ENCODE data around the gene CFAP161.

Gene CFAP161

DNA sequence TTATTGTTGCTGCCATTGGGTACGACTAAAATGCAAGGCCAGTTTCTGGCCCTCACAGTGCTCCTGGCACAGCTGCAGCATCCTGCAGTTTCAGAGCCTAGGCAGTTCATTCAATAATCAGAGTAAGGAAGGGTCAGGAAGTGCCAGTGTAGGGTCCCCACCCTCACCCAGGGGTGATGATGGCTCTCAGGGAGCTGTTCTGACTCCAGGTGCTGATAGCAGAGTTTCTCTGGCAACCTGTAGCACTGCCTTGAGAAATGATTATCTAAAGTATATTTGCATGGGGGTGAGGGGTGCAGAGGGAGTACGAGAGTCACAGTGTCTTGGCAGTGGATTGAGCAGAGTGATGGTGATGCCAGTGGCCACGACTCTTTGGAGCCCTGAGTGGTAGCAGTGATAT, 47.1 kb downstream of the CFAP161 start:
- CTCF ChIA-PET, result no interaction called here
- POLR2A ChIA-PET, result no interaction called here
- Histone ChIP-seq H3K4me3 (ENCODE audit: low read depth, low read length) (no peak overlapping the region), H3K27ac (ENCODE audit: extremely low read depth, low read depth, low read length) (no peak overlapping the region), H3K36me3 (ENCODE audit: control insufficient read depth in 2 of 2, insufficient read depth in 1 of 2, low read length in 2 of 2) (no peaks in the 10 kb centered on the region), H3K4me1 (ENCODE audit: control insufficient read depth, insufficient read depth, low read length) (no peaks in the 10 kb centered on the region), H3K9me3 (ENCODE audit: control insufficient read depth, insufficient read depth, low read depth, low read length) (no peaks in the 10 kb centered on the region)
- TF ChIP-seq ZNF561 (tag by site-specific recombination; IDR thresholded peaks at IDR 0.05; ENCODE audit: borderline replicate concordance) (no peak), REST (tag by site-specific recombination; IDR thresholded peaks at IDR 0.05) (peak; percentile 59; the same call in 1 of the 2 replicates)

GRCh38 chr15:81182031-81182755, 48.1 kb downstream of the CFAP161 start:
- CTCF ChIA-PET, result interaction anchor here (1.0 to 1.1 kb wide), 2 partner anchors 33 to 38 kb away, joined by 3 read pairs; no protein-coding TSS in a partner anchor
- TF ChIP-seq TSHZ1 (tag by site-specific recombination; IDR thresholded peaks at IDR 0.05; ENCODE audit: borderline replicate concordance) (no peak), YY2 (tag by site-specific recombination; IDR thresholded peaks at IDR 0.05) (no peak), ZNF398 (tag by site-specific recombination; IDR thresholded peaks at IDR 0.05) (no peak), ZBTB26 (tag by site-specific recombination; optimal IDR thresholded peaks at IDR 0.05) (no peak), ZNF776 (tag by site-specific recombination; IDR thresholded peaks at IDR 0.05; ENCODE audit: borderline replicate concordance) (no peak), ZNF341 (tag by site-specific recombination; IDR thresholded peaks at IDR 0.05; ENCODE audit: low read depth) (no peak), MZF1 (tag by site-specific recombination; IDR thresholded peaks at IDR 0.05; ENCODE audit: borderline replicate concordance) (no peak), HOXD13 (CRISPR knock-in tag; IDR thresholded peaks at IDR 0.05; ENCODE audit: borderline replicate concordance) (no peak), SALL2 (tag by site-specific recombination; IDR thresholded peaks at IDR 0.05; ENCODE audit: borderline replicate concordance) (no peak), ZNF292 (tag by site-specific recombination; IDR thresholded peaks at IDR 0.05; ENCODE audit: borderline replicate concordance, low read depth) (no peak)

More at GRCh38 chr15:81182031-81182755, 48.1 kb downstream of the CFAP161 start:
- no peaks in the 10 kb centered on the region for H3K4me1 ChIP-seq (ENCODE audit: control insufficient read depth, insufficient read depth, low read length)
- H3K36me3 ChIP-seq (ENCODE audit: control insufficient read depth in 2 of 2, insufficient read depth in 1 of 2, low read length in 2 of 2), result no peaks in the 10 kb centered on the region
- H3K9me3 ChIP-seq (ENCODE audit: control insufficient read depth, insufficient read depth, low read depth, low read length), result no peaks in the 10 kb centered on the region
- H3K4me3 ChIP-seq (ENCODE audit: low read depth, low read length), result no peak overlapping the region
- no peak overlapping the region for H3K27ac ChIP-seq (ENCODE audit: extremely low read depth, low read depth, low read length)
- POLR2A ChIA-PET, result no interaction called here

Measured in HEK293 (cell line).